HG03558 (cell line): ENCODE measurements around the gene FCRLA.
"Not testable (repeated sequence)": the region's sequence is repeated elsewhere in the genome, so short reads cannot be mapped to it uniquely, and the experiment has no call there.

Experiments
- ATAC-seq: cut with Tn5 transposase; IDR thresholded peaks from one replicate; pipeline ENCODE4 v1.9.1; 2021; ENCODE audit warnings: moderate number of reproducible peaks; ENCODE audit not compliant: unreplicated experiment; ENCODE audit errors: extremely low read depth

FCRLA gene

GRCh38 chr1:161702250-161702649 is 4.8 kb upstream of the FCRLA start:
- ATAC-seq = no peak

GRCh38 chr1:161705537-161705936 is 1.5 kb upstream of the FCRLA start:
- no peak for ATAC-seq

DNA sequence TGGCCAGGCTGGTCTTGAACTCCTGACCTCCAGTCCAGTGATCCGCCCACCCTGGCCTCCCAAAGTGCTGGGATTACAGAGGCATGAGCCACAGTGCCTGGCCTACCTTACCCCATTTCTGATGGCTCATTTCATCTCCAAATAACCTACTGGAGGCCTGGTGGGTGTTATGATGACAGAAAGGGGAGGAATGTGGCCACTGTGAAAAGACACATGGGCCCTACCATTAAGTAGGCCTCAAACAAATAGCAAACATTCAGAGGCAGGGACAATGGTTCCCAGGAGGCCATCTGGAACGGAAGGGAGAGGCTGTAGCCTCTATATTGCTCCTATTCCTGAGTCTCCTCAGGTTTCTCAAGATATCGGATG is 932 bp upstream of the FCRLA start:
- ATAC-seq = no peak

GRCh38 chr1:161707503-161707902 is 474 bp downstream of the FCRLA start:
- no peak for ATAC-seq

DNA sequence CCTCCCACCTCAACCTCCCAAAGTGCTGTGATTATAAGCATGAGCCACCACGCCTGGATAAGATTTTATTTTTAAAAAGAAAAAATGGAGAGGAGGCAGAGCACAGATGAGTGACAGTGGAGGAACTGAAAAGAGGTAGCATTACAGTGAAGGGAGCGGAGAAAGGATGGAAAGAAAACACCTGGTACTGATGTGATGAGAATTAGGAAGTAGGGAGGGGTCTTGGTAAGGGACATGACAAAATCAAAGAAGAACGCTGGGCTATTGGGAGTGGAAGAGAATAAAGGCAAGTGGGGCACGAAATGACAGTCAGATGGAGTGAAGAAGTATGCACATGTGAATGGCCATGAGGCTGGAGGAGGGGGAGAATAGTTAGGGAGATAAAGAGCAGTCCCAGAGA is 2.3 kb downstream of the FCRLA start:
- no peak for ATAC-seq

DNA sequence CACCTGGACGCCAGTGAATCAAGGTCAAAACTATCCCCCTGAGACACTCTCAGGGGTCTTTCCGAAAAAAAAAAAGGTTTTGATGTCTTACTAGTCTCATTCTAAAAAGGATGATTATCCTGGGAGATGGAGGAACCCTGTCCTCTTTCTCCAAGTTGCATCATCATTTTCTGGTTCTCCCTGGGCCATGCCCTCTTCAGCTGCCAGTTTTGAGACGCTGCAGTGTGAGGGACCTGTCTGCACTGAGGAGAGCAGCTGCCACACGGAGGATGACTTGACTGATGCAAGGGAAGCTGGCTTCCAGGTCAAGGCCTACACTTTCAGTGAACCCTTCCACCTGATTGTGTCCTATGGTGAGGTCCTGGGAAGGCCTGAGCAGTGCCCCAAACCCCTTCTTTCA is 3.5 kb downstream of the FCRLA start:
- ATAC-seq = no peak

- ATAC-seq = peak; percentile 38
Observed at GRCh38 chr1:161718559-161719324, 11.7 kb downstream of the FCRLA start.

DNA sequence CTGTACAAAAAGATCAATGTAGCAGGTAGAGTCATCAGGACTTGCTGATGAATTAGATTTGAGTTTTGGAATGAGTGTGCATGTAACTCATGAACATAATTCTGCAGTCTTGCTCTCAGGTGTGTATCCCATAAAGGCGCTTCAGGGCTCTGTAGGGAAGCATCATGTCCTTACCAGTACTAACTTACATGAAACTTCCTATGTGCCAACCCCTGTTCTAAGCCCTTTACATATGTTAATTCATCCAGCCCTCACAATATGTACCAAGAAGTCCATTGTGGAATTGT is 12.2 kb downstream of the FCRLA start:
- no peak for ATAC-seq

DNA sequence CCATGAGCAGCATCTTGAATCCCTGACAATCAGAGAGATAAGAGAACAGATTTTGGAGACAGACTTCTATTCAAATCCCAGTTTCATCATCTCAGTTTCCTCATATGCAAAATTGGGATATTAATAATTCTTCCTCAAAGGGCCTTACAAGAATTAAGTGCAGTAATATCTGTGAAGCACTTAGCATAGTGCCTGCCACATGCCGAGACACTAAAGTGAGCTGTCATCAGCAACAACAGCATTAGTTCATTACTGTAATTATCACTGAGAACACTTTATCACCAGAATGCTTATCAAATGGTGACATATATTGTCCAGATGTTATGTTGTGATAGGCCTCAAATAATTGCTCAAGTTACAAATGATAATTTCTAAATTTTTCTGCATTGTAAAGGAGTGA is 13.4 kb downstream of the FCRLA start:
- ATAC-seq = no peak

DNA sequence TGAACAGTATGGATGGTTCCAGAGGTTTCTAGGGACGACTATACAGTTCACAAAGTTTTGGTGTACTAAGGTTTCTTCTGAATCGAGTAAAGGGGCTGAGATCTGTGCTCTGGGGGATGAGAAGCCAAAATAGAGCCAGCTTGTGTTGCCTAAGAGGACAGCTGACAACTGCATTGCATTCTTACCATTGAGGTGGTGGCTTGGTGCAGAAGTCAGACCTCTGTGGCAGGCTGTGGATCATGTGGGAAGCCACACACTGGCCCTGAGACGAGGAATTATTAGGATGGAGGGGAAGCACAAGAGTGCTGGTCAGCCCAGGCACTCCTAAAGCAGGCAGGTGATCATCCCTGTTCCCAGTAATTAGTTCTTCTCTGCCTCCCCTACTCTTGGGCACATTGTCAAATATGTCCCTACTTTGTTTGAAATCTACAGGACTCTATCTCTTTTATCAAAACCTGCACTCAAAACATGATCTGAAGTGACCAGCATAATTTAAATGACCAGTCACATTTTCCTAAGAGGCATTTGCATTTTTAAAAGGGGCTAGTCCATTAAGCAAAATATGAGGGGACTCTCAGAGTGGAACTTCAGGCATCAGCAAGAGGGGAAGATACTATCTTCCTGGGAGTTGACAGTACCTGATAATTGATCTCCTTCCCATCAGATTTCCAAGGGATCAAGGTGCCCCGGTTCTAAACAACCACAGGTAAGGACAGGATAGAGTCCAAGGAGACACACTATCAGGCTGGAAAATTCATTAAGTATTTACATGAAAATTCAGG is 14.1 kb downstream of the FCRLA start, which contains the start of gene FCRLB:
Gene FCRLB (plus strand): TSS at position 589 of the 782 bp plus-strand sequence. CDS start 1,129 bp downstream, outside the sequence.
- no peak for ATAC-seq

DNA sequence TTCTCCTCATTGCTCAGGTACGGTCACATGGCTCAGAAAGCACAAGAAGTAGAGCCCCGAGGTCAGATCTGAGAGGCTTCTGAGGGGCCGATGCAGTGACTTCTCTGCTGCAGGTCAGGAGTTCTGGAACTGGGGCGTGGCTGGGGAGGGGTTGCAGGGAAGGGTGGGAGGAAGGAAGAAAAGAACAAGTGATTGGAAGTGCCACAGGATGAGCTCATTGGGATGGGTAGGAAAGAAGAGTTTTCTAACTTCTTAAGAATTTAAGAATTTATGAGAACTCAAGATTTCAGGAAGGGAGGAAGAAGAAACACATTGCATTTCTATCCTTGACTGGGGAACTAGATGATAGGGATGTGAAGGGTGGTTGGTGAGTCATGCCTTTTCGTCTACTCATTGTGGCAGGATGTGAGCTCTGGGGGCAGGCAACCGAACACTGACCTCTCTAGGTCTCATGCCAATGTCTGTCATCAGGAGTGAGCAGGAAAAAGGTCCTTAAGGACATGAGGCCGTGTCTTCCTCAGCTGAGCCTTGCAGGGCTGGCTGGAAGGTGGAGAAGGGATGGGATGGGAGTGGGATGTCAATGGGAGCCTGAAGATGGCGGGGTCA is 14.8 kb downstream of the FCRLA start:
- ATAC-seq = no peak

DNA sequence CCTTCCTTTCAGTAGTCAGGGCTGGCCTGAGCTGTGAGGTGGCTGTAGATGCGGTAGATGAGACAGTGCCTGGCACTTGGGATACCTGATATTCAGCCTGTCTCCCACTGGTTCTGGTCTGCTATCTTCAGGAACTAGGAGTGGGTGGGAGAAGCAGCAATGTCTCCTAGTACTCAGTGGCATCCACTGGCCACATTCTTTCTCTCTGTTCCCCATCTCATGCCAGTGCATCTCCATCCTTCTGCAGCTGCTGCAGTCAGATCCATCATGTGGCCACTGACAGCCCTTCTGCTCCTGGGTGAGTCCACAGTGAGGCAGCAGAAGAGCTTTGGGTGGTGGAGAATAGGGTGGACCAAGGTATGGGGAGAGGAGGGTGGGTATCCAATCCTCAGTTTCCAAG is 15.4 kb downstream of the FCRLA start:
- no peak for ATAC-seq

- no peak for ATAC-seq
Observed at GRCh38 chr1:161723459-161724141, 16.6 kb downstream of the FCRLA start.

DNA sequence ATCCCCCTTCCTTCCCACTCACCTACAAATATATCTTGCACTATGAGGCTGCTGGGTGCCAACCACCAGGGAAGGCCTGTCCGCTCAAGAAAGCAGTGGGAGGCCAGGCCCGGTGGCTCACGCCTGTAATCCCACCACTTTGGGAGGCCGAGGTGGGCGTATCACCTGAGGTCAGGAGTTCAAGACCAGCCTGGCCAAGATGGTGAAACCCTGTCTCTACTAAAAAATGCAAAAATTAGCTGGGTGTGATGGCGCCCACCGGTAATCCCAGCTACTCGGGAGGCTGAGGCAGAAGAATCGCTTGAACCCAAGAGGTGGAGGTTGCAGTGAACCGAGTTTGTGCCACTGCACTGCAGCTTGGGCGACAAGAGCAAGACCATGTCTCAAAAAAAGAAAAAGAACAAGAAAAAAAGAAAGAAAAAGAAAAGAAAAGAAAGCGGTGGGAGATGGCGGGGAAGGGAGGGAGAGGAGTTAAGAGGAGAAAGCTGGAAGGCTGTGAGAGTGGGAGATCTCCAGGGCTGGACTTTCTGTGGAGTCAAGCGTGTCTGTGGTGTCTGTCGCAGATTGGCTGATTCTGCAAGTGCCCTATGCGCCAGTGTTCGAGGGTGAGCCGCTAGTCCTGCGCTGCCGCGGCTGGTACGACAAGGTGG is 18.4 kb downstream of the FCRLA start:
- not testable (repeated sequence) for ATAC-seq

- no peak for ATAC-seq
Observed at GRCh38 chr1:161725908-161726472, 19.0 kb downstream of the FCRLA start.

DNA sequence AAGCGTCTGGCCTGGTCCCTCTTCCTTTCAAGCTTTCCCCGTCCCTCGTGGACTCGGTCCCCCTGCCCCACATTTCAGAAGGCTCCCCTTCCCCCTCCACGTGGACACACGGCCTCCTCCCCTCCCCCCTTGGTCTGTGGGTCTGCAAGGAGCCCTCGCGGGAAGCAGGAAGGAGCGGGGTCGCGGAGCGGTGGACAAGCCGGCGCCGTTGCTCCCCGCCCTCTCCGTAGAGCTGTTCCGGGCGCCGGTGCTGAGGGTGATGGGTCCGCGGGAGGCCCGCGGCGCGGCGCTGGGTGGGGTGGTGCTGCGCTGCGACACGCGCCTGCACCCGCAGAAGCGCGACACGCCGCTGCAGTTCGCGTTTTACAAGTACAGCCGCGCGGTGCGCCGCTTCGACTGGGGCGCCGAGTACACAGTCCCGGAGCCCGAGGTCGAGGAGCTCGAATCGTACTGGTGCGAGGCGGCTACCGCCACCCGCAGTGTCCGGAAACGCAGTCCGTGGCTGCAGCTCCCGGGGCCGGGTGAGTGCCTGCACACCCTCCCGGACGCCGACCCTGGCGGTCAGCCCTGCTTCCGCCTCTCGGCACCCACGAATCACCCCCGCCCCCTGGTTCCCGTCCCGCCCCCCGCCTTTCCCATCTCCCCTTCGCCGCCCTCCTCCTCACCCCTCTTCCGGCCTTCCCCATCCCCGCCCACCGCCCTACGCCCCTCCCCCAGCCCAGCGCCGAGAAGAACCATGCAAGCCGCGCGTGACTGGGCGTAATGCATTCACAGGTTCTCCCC is 19.6 kb downstream of the FCRLA start:
- ATAC-seq = no peak

DNA sequence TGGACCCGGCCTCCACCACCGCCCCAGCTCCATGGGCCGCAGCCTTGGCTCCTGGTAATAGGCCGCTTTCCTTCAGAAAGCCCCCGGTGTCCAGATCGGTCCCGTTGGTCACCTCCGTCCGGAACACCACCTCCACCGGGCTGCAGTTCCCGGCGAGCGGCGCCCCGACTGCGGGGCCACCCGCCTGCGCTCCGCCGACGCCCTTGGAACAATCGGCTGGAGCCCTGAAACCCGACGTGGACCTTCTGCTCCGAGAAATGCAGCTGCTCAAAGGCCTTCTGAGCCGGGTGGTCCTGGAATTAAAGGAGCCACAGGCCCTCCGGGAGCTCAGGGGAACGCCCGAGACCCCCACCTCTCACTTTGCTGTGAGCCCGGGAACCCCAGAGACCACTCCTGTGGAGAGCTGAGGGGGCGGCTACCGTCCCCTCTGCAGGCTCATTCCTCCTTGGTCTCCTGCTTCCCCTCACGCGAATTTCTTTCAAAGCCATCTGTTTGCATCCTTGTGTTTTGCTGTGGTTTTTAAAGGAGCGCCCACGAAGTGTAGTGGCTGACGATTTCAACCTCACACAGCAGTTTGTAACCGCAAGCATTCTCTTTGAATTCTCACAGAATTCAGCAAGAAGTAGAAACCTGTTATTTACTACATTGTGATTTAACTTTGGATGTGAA is 20.4 kb downstream of the FCRLA start:
- no peak for ATAC-seq

DNA sequence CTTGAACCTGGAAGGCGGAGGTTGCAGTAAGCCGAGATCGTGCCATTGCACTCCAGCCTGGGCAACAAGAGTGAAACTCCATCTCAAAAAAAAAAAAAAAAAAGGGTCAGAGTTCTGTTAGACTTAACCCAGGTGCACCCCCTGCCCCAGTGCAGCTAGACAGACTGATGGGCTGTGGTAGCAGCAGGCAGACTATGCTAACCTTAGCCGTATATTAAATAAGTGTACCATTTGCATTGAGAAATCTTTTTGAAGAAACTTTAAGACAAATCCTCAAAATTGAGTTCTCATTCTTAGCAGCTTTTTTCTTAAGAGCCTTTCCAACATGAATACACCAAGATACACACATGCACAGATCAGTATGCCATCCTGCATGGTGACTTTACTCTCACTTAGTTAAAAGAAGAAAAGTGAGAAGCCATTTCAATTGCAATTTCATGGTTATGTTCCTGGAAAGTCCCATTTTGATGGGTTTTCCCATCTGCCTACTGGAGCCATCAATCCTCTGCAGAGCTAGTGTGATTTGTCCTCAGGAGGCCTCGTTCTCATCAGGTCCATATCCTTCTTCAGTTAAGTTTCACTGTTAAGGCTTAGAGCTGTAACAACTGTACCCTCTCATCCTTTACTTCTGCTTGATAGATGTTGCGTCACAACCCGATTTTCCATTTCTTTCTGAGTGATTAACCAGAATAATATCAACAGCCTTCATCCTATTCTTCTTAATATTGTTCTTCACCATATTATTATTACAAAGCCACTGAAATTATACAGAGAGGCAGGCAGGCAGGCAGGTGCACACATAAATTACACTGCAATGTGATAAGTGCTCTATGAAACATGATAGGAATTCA is 21.6 kb downstream of the FCRLA start:
- no peak for ATAC-seq
